GM12878 (cell line): ENCODE measurements around the gene CDC7. TPM values are rescaled to one million over a fixed set of nuclear protein-coding genes. Genes with fewer than 3 reads are reported as not detected.

ENCODE experiments used
- ATAC-seq: fragments of 200-7000 bp; cut with Tn5 transposase; 3 replicates; pipeline ENCODE4 v1.9.1; 2020; ENCODE audit warnings: mild to moderate bottlenecking, moderate library complexity
- BruUV-seq: library from RNA; stranded (reverse); fragments of 400-500 nt; replicated peaks from 2 replicates; lab custom pipeline; 2021; lab: Mats Ljungman, UMichigan
- CTCF ChIA-PET: fragments of 300-600 bp; sonication (Branson Sonifier 250); formaldehyde crosslinking; extraction: SDS; loops from one replicate; lab custom pipeline; 2021; ENCODE audit warnings: inconsistent platforms; lab: Yijun Ruan, JAX
- POLR2A ChIA-PET: fragments of 350-600 bp; formaldehyde crosslinking; extraction: SDS; loops from one replicate; lab custom pipeline; 2021; ENCODE audit warnings: inconsistent platforms; lab: Charles Lee
- RAD21 ChIA-PET: fragments of 300-600 bp; sonication (Branson Sonifier 250); formaldehyde crosslinking; loops from one replicate; lab custom pipeline; 2023; ENCODE audit warnings: antibody characterized with exemption; ENCODE audit not compliant: unreplicated experiment; lab: Charles Lee
- SMC1A ChIA-PET: fragments of 300-600 bp; sonication (Branson Sonifier 250); formaldehyde crosslinking; loops from one replicate; lab custom pipeline; 2023; ENCODE audit not compliant: unreplicated experiment, uncharacterized antibody; lab: Charles Lee
- DNase-seq: peaks from one replicate; pipeline ENCODE4 v3.0.0-alpha.2; 2011; ENCODE audit warnings: low read depth, low spot score
- FAIRE-seq: peaks from 3 replicates; lab custom pipeline; 2011; peaks lifted over from hg19 to GRCh38; lab: Jason Lieb, UNC
- H2AFZ ChIP-seq: 2 replicates; pipeline ENCODE4 v1.6.0; 2011; ENCODE audit warnings: low read depth, low read length, control low read depth; ENCODE audit not compliant: control insufficient read depth
- H3K27ac ChIP-seq: 2 replicates; pipeline ENCODE4 v1.5.1; 2011; ENCODE audit warnings: control low read depth; ENCODE audit not compliant: control insufficient read depth, insufficient read depth
- H3K27me3 ChIP-seq, 2 experiments: replicated peaks in 1 of 2; 2 replicates each; pipeline versions ENCODE4 v1.6.0 to v1.6.1; 2011; ENCODE audit warnings: low read length in 1 of 2; ENCODE audit not compliant: control insufficient read depth in 2 of 2, insufficient read depth in 2 of 2
- H3K36me3 ChIP-seq, 2 experiments: 2 replicates each; pipeline ENCODE4 v1.5.1; 2011; ENCODE audit warnings: low read length in 1 of 2; ENCODE audit not compliant: control insufficient read depth in 2 of 2, insufficient read depth in 2 of 2
- H3K4me1 ChIP-seq: 2 replicates; pipeline ENCODE4 v1.6.1; 2011; ENCODE audit warnings: mild to moderate bottlenecking, low read length, moderate library complexity, mixed read lengths; ENCODE audit not compliant: control insufficient read depth, insufficient read depth
- H3K4me2 ChIP-seq: 2 replicates; pipeline ENCODE4 v1.6.0; 2011; ENCODE audit warnings: control low read depth; ENCODE audit not compliant: control insufficient read depth, insufficient read depth
- H3K4me3 ChIP-seq: fragments of 200-600 bp; sonication (generic); 2 replicates; pipeline ENCODE4 v1.5.1; 2016
- H3K79me2 ChIP-seq: 2 replicates; pipeline ENCODE4 v1.6.0; 2011; ENCODE audit warnings: low read length; ENCODE audit not compliant: control insufficient read depth, insufficient read depth
- H3K9ac ChIP-seq: 2 replicates; pipeline ENCODE4 v1.8.0; 2011; ENCODE audit warnings: low read length, control low read depth, mixed read lengths; ENCODE audit not compliant: control insufficient read depth, insufficient read depth
- H3K9me3 ChIP-seq: replicated peaks from 3 replicates; pipeline ENCODE4 v1.5.1; 2011; ENCODE audit warnings: mild to moderate bottlenecking, low read length; ENCODE audit not compliant: control insufficient read depth, insufficient read depth
- H4K20me1 ChIP-seq: 2 replicates; pipeline ENCODE4 v1.6.0; 2011; ENCODE audit not compliant: control insufficient read depth, insufficient read depth
- ASH2L ChIP-seq: fragments of 300-600, 200-600 bp; sonication (generic); IDR thresholded peaks from 2 replicates; pipeline ENCODE4 v1.6.1; 2017; ENCODE audit warnings: low read depth, mild to moderate bottlenecking, borderline replicate concordance
- BCL11A ChIP-seq: IDR thresholded peaks from 2 replicates; pipeline ENCODE4 v1.6.1; 2011; ENCODE audit warnings: low read depth, low read length
- IRF3 ChIP-seq: fragments of 450-650 bp; IDR thresholded peaks from 2 replicates; pipeline ENCODE4 v1.6.1; 2014; ENCODE audit warnings: mild to moderate bottlenecking
- KAT2A ChIP-seq: conservative IDR thresholded peaks from 2 replicates; pipeline ENCODE4 v1.6.1; 2011; ENCODE audit warnings: low read depth, low read length; ENCODE audit not compliant: control insufficient read depth
- NR2C1 ChIP-seq: fragments of 450-650 bp; IDR thresholded peaks from 2 replicates; pipeline ENCODE4 v1.6.1; 2017; ENCODE audit warnings: antibody characterized with exemption, mild to moderate bottlenecking, moderate library complexity
- POLR2AphosphoS2 ChIP-seq: IDR thresholded peaks from 2 replicates; pipeline ENCODE4 v1.6.1; 2011; ENCODE audit warnings: low read depth, mild to moderate bottlenecking, low read length, improper control_type of control experiment, moderate library complexity
- RB1 ChIP-seq: fragments of 450-650 bp; formaldehyde crosslinking; IDR thresholded peaks from 2 replicates; pipeline ENCODE4 v1.6.1; 2017; ENCODE audit warnings: mild to moderate bottlenecking, borderline replicate concordance
- WGBS: methylation state at CpG from one replicate; pipeline ENCODE4 v1.1.6; 2016; ENCODE audit warnings: low lambda C conversion rate; ENCODE audit not compliant: insufficient replicate concordance, insufficient coverage; ENCODE audit errors: missing lambda C conversion rate; 5-methylcytosine and 5-hydroxymethylcytosine counted together
- in situ Hi-C: fragments of 300-500 bp; cut with MboI; formaldehyde crosslinking; loops from 9 replicates; pipeline ENCODE4 v1.14.3; 2018; ENCODE audit warnings: mixed read lengths
- intact Hi-C: fragments of 100-400 bp; cut with micrococcal nuclease; formaldehyde crosslinking; loops from one replicate; pipeline ENCODE4 v1.14.2; 2022; ENCODE audit not compliant: unreplicated experiment
- polyA plus RNA-seq, 11 experiments: library from polyadenylated mRNA; depleted of rRNA in 4 of 11; unstranded in 6 of 11; stranded (reverse) in 5 of 11; fragments of >200 nt; fragmentation: Nextera tagmentation in 4 of 11; fragmentation: Illumina TruSeq in 1 of 11; extraction: Ambion mirVana in 4 of 11; extraction: Trizol in 1 of 11; gene quantifications; 1 replicate in 1 of 11; 2 replicates in 10 of 11; pipeline versions ENCODE4 v1.2.1 to v1.2.3, GENCODE V29; 2011 to 2016; ENCODE audit warnings: inconsistent platforms in 2 of 11, missing spikeins in 2 of 11, low read depth in 1 of 11
- total RNA-seq, 4 experiments: library from RNA; depleted of rRNA in 3 of 4; stranded (reverse); fragments of >200 nt in 3 of 4; fragmentation: Illumina TruSeq in 1 of 4; extraction: Trizol in 1 of 4; gene quantifications; 2 replicates each; pipeline versions ENCODE4 v1.2.1 to v1.2.3, GENCODE V29; 2013 to 2021
- TF ChIP-seq, protein P1 (sequence below): fragments of 450-650 bp; IDR thresholded peaks from 2 replicates; pipeline ENCODE4 v1.6.1; 2017; ENCODE audit warnings: antibody characterized with exemption, mild to moderate bottlenecking, moderate library complexity
- TF ChIP-seq, protein P2 (sequence below): IDR thresholded peaks from 2 replicates; pipeline ENCODE4 v1.6.1; 2011; ENCODE audit warnings: borderline replicate concordance, low read depth, mild to moderate bottlenecking, moderate library complexity, low read length; ENCODE audit not compliant: insufficient read depth, poor library complexity, severe bottlenecking

The CDC7 gene
- total and polyA plus RNA-seq, 10 of the 15 experiments (the other 5 are each of a cell fraction or from before 2014, with no cell fraction given), result 14.9 to 37.8 (median 26.0) TPM

DNA sequence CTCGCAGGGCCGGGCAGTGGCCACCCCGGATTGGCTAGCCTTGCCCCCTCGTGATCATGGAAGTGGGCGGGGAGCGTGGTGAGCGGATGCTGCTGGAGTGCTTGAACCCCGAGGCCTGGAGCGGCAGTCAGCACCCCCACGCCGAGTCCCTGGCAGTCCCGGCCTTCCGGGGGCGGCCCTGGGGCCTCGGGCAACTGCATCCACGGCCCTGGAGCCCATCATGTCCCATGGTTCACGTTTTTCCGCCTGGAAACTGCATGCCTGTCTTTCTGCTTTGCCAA is 45.6 kb downstream of the CDC7 start:
- no TSS peak for BruUV-seq
- ChIA-PET POLR2A (no interaction called here), RAD21 (no interaction called here), SMC1A (no interaction called here), CTCF (no interaction called here)
- H3K4me1 ChIP-seq, result no peaks in the 10 kb centered on the region
- 69% methylated on average over 13 of the region's 18 CpGs for WGBS
- no peak overlapping the region for H3K4me2 ChIP-seq
- ATAC-seq (no peak), DNase-seq (no peak), FAIRE-seq (no peak)
- H2AFZ ChIP-seq, result no peak overlapping the region
- in situ Hi-C loops (no loop called here), intact Hi-C loops (no loop called here)
- no peaks in the 10 kb centered on the region for H4K20me1 ChIP-seq
- no peaks in the 10 kb centered on the region for H3K27me3 ChIP-seq
- H3K4me3 ChIP-seq, result no peak overlapping the region
- H3K9ac ChIP-seq, result no peak overlapping the region
- H3K9me3 ChIP-seq, result no peaks in the 10 kb centered on the region
- no peaks in the 10 kb centered on the region for H3K79me2 ChIP-seq
- TF ChIP-seq RB1 (no peak), POLR2AphosphoS2 (no peak), KAT2A (no peak), IRF3 (no peak), NR2C1 (no peak), ASH2L (no peak), BCL11A (no peak)
- TF ChIP-seq, protein P1, sequence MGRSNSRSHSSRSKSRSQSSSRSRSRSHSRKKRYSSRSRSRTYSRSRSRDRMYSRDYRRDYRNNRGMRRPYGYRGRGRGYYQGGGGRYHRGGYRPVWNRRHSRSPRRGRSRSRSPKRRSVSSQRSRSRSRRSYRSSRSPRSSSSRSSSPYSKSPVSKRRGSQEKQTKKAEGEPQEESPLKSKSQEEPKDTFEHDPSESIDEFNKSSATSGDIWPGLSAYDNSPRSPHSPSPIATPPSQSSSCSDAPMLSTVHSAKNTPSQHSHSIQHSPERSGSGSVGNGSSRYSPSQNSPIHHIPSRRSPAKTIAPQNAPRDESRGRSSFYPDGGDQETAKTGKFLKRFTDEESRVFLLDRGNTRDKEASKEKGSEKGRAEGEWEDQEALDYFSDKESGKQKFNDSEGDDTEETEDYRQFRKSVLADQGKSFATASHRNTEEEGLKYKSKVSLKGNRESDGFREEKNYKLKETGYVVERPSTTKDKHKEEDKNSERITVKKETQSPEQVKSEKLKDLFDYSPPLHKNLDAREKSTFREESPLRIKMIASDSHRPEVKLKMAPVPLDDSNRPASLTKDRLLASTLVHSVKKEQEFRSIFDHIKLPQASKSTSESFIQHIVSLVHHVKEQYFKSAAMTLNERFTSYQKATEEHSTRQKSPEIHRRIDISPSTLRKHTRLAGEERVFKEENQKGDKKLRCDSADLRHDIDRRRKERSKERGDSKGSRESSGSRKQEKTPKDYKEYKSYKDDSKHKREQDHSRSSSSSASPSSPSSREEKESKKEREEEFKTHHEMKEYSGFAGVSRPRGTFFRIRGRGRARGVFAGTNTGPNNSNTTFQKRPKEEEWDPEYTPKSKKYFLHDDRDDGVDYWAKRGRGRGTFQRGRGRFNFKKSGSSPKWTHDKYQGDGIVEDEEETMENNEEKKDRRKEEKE, result no peak
- TF ChIP-seq, protein P2, sequence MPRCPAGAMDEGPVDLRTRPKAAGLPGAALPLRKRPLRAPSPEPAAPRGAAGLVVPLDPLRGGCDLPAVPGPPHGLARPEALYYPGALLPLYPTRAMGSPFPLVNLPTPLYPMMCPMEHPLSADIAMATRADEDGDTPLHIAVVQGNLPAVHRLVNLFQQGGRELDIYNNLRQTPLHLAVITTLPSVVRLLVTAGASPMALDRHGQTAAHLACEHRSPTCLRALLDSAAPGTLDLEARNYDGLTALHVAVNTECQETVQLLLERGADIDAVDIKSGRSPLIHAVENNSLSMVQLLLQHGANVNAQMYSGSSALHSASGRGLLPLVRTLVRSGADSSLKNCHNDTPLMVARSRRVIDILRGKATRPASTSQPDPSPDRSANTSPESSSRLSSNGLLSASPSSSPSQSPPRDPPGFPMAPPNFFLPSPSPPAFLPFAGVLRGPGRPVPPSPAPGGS, result no peak
- no peak overlapping the region for H3K27ac ChIP-seq
- H3K36me3 ChIP-seq, result no peaks in the 10 kb centered on the region
